SK-N-SH (cell line): ENCODE measurements around the gene CEP250.

Experiments
- CHD2 ChIP-seq: fragments of 150-350 bp; IDR thresholded peaks from 2 replicates; pipeline ENCODE4 v1.6.1; 2018; ENCODE audit warnings: low read length; ENCODE audit not compliant: partially characterized antibody
- EP300 ChIP-seq, 2 experiments: IDR thresholded peaks; 2 replicates each; pipeline versions ENCODE4 v1.4.0 to v1.6.1; 2012; ENCODE audit warnings: borderline replicate concordance in 1 of 2, low read depth in 1 of 2, low read length in 1 of 2
- FOSL2 ChIP-seq: IDR thresholded peaks from 2 replicates; pipeline ENCODE4 v1.4.0; 2012; ENCODE audit warnings: low read depth, mild to moderate bottlenecking, moderate library complexity, borderline replicate concordance
- FOXM1 ChIP-seq: IDR thresholded peaks from 2 replicates; pipeline ENCODE4 v1.4.0; 2012; ENCODE audit warnings: low read depth, mild to moderate bottlenecking
- RFX5 ChIP-seq: IDR thresholded peaks from 2 replicates; pipeline ENCODE4 v1.6.1; 2012; ENCODE audit warnings: mild to moderate bottlenecking, improper control_type of control experiment, low read length
- SMC3 ChIP-seq: IDR thresholded peaks from 2 replicates; pipeline ENCODE4 v1.6.1; 2012; ENCODE audit warnings: low read depth, low read length, improper control_type of control experiment
- TEAD4 ChIP-seq: IDR thresholded peaks from 2 replicates; pipeline ENCODE4 v1.4.0; 2012; ENCODE audit warnings: mild to moderate bottlenecking, borderline replicate concordance; ENCODE audit not compliant: insufficient read depth
- TF ChIP-seq, protein P1 (sequence below): fragments of 200-600 bp; sonication (generic); IDR thresholded peaks from 2 replicates; pipeline ENCODE4 v1.6.1; 2017; ENCODE audit warnings: antibody characterized with exemption, mild to moderate bottlenecking, moderate library complexity
- TF ChIP-seq, protein P2 (sequence below): IDR thresholded peaks from 2 replicates; pipeline ENCODE4 v1.4.0; 2012; ENCODE audit warnings: low read depth
- TF ChIP-seq, protein P3 (sequence below): IDR thresholded peaks from 2 replicates; pipeline ENCODE4 v1.6.1; 2012; ENCODE audit warnings: mild to moderate bottlenecking, low read depth, low read length, moderate library complexity

DNA sequence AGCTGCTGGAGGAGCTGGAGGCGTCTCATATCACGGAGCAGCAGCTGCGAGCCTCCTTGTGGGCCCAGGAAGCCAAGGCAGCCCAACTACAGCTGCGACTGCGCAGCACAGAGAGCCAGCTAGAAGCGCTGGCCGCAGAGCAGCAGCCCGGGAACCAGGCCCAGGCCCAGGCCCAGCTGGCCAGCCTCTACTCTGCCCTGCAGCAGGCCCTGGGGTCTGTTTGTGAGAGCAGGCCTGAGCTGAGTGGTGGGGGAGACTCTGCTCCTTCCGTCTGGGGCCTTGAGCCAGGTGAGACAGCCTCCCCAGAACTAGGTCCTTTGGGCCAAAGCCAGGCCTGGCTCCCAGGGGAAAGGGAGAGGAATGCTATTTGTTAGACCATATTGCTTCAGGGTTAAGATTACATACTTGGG, 42.4 kb downstream of the CEP250 start:
- TF ChIP-seq CHD2 (no peak), FOXM1 (no peak), RFX5 (no peak), EP300 (IDR thresholded peaks at IDR 0.05; ENCODE audit: borderline replicate concordance in 1 of 2, low read depth in 1 of 2, low read length in 1 of 2) (no peak), FOSL2 (no peak), SMC3 (no peak), TEAD4 (no peak)
- TF ChIP-seq, protein P1, sequence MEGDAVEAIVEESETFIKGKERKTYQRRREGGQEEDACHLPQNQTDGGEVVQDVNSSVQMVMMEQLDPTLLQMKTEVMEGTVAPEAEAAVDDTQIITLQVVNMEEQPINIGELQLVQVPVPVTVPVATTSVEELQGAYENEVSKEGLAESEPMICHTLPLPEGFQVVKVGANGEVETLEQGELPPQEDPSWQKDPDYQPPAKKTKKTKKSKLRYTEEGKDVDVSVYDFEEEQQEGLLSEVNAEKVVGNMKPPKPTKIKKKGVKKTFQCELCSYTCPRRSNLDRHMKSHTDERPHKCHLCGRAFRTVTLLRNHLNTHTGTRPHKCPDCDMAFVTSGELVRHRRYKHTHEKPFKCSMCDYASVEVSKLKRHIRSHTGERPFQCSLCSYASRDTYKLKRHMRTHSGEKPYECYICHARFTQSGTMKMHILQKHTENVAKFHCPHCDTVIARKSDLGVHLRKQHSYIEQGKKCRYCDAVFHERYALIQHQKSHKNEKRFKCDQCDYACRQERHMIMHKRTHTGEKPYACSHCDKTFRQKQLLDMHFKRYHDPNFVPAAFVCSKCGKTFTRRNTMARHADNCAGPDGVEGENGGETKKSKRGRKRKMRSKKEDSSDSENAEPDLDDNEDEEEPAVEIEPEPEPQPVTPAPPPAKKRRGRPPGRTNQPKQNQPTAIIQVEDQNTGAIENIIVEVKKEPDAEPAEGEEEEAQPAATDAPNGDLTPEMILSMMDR: no peak
- TF ChIP-seq, protein P2, sequence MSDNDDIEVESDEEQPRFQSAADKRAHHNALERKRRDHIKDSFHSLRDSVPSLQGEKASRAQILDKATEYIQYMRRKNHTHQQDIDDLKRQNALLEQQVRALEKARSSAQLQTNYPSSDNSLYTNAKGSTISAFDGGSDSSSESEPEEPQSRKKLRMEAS: no peak
- TF ChIP-seq, protein P3, sequence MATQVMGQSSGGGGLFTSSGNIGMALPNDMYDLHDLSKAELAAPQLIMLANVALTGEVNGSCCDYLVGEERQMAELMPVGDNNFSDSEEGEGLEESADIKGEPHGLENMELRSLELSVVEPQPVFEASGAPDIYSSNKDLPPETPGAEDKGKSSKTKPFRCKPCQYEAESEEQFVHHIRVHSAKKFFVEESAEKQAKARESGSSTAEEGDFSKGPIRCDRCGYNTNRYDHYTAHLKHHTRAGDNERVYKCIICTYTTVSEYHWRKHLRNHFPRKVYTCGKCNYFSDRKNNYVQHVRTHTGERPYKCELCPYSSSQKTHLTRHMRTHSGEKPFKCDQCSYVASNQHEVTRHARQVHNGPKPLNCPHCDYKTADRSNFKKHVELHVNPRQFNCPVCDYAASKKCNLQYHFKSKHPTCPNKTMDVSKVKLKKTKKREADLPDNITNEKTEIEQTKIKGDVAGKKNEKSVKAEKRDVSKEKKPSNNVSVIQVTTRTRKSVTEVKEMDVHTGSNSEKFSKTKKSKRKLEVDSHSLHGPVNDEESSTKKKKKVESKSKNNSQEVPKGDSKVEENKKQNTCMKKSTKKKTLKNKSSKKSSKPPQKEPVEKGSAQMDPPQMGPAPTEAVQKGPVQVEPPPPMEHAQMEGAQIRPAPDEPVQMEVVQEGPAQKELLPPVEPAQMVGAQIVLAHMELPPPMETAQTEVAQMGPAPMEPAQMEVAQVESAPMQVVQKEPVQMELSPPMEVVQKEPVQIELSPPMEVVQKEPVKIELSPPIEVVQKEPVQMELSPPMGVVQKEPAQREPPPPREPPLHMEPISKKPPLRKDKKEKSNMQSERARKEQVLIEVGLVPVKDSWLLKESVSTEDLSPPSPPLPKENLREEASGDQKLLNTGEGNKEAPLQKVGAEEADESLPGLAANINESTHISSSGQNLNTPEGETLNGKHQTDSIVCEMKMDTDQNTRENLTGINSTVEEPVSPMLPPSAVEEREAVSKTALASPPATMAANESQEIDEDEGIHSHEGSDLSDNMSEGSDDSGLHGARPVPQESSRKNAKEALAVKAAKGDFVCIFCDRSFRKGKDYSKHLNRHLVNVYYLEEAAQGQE: no peak
